ENCODE measurements around the gene BCAS1.

- TF ChIP-seq, protein P1, sequence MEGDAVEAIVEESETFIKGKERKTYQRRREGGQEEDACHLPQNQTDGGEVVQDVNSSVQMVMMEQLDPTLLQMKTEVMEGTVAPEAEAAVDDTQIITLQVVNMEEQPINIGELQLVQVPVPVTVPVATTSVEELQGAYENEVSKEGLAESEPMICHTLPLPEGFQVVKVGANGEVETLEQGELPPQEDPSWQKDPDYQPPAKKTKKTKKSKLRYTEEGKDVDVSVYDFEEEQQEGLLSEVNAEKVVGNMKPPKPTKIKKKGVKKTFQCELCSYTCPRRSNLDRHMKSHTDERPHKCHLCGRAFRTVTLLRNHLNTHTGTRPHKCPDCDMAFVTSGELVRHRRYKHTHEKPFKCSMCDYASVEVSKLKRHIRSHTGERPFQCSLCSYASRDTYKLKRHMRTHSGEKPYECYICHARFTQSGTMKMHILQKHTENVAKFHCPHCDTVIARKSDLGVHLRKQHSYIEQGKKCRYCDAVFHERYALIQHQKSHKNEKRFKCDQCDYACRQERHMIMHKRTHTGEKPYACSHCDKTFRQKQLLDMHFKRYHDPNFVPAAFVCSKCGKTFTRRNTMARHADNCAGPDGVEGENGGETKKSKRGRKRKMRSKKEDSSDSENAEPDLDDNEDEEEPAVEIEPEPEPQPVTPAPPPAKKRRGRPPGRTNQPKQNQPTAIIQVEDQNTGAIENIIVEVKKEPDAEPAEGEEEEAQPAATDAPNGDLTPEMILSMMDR (IDR thresholded peaks at IDR 0.05 in 4 of 5, conservative IDR thresholded peaks at IDR 0.05 in 1 of 5), result peak in 3 of 5 experiments; percentile 25 to 41 (median 25)
- TF ChIP-seq POLR2A (IDR thresholded peaks at IDR 0.05), result no peak
Measured at GRCh38 chr20:54062812-54063280, 7.5 kb downstream of the BCAS1 start.
